GM11168 (cell line): ENCODE data around the gene GNB1.

Source experiments
- in situ Hi-C: fragments of 300-500 bp; cut with MboI; formaldehyde crosslinking; loops from one replicate; pipeline ENCODE4 v1.12.0; 2022; ENCODE audit warnings: low sequenced_read_pairs; ENCODE audit not compliant: unreplicated experiment

GNB1 gene

GRCh38 chr1:1773874-1774273 lies 117.0 kb downstream of the GNB1 start:
- in situ Hi-C loops, result no loop called here

GRCh38 chr1:1771096-1771495 lies 119.8 kb downstream of the GNB1 start:
- in situ Hi-C loops, result no loop called here

- in situ Hi-C loops, result no loop called here
These were observed 120.8 kb downstream of the GNB1 start for GRCh38 chr1:1770102-1770501.

- in situ Hi-C loops, result no loop called here
These were observed 122.5 kb downstream of the GNB1 start for GRCh38 chr1:1768249-1768992.

GRCh38 chr1:1764876-1765470 lies 125.9 kb downstream of the GNB1 start:
- in situ Hi-C loops, result no loop called here

- in situ Hi-C loops, result no loop called here
These were observed 126.9 kb downstream of the GNB1 start for GRCh38 chr1:1763657-1764621.

- in situ Hi-C loops, result no loop called here
These were observed 129.1 kb downstream of the GNB1 start for GRCh38 chr1:1761504-1762376.

- in situ Hi-C loops, result no loop called here
These were observed 130.2 kb downstream of the GNB1 start for GRCh38 chr1:1760715-1761114.

GRCh38 chr1:1760345-1760650 lies 130.6 kb downstream of the GNB1 start:
- in situ Hi-C loops, result no loop called here

- in situ Hi-C loops, result no loop called here
These were observed 131.2 kb downstream of the GNB1 start for GRCh38 chr1:1759456-1760344.

GRCh38 chr1:1758692-1759455 lies 132.0 kb downstream of the GNB1 start:
- in situ Hi-C loops, result no loop called here

- in situ Hi-C loops, result no loop called here
These were observed 132.7 kb downstream of the GNB1 start for GRCh38 chr1:1758059-1758621.

GRCh38 chr1:1757422-1758058 lies 133.3 kb downstream of the GNB1 start:
- in situ Hi-C loops, result no loop called here

- in situ Hi-C loops, result no loop called here
These were observed 134.0 kb downstream of the GNB1 start for GRCh38 chr1:1756661-1757421.

- in situ Hi-C loops, result no loop called here
These were observed 135.0 kb downstream of the GNB1 start for GRCh38 chr1:1755852-1756251.

- in situ Hi-C loops, result no loop called here
These were observed 135.5 kb downstream of the GNB1 start for GRCh38 chr1:1755426-1755825.
